ENCODE results near the gene ETS1.

ETS1 gene

GRCh38 chr11:128477278-128477677 lies 110.1 kb downstream of the ETS1 start:
- no peak for DNase-seq (ENCODE audit: extremely low read depth, low read depth)
- H3K4me3 ChIP-seq (replicated peaks; ENCODE audit: low read depth, low read length), result no peak overlapping the region

GRCh38 chr11:128476729-128477128 lies 110.6 kb downstream of the ETS1 start:
- DNase-seq (ENCODE audit: extremely low read depth, low read depth), result no peak
- H3K4me3 ChIP-seq (replicated peaks; ENCODE audit: low read depth, low read length), result no peak overlapping the region
- no peak for TF ChIP-seq CTCF (IDR thresholded peaks at IDR 0.05; ENCODE audit: low read depth, low read length, missing control alignments)

More at GRCh38 chr11:128477278-128477677, 110.1 kb downstream of the ETS1 start:
- TF ChIP-seq CTCF (IDR thresholded peaks at IDR 0.05; ENCODE audit: low read depth, low read length, missing control alignments), result no peak

GRCh38 chr11:128476049-128476448 lies 111.3 kb downstream of the ETS1 start:
- no peak overlapping the region for H3K4me3 ChIP-seq (replicated peaks; ENCODE audit: low read depth, low read length)
- TF ChIP-seq CTCF (IDR thresholded peaks at IDR 0.05; ENCODE audit: low read depth, low read length, missing control alignments), result no peak
- DNase-seq (ENCODE audit: extremely low read depth, low read depth), result no peak

GRCh38 chr11:128474036-128474874 lies 113.1 kb downstream of the ETS1 start:
- TF ChIP-seq CTCF (IDR thresholded peaks at IDR 0.05; ENCODE audit: low read depth, low read length, missing control alignments), result no peak
- no peak for DNase-seq (ENCODE audit: extremely low read depth, low read depth)
- H3K4me3 ChIP-seq (replicated peaks; ENCODE audit: low read depth, low read length), result no peak overlapping the region

- no peak for DNase-seq (ENCODE audit: extremely low read depth, low read depth)
- no peak for TF ChIP-seq CTCF (IDR thresholded peaks at IDR 0.05; ENCODE audit: low read depth, low read length, missing control alignments)
- no peak overlapping the region for H3K4me3 ChIP-seq (replicated peaks; ENCODE audit: low read depth, low read length)
Observed at GRCh38 chr11:128473636-128474035, 113.7 kb downstream of the ETS1 start.

- no peak overlapping the region for H3K4me3 ChIP-seq (replicated peaks; ENCODE audit: low read depth, low read length)
- no peak for TF ChIP-seq CTCF (IDR thresholded peaks at IDR 0.05; ENCODE audit: low read depth, low read length, missing control alignments)
- DNase-seq (ENCODE audit: extremely low read depth, low read depth), result no peak
Observed at GRCh38 chr11:128472128-128473089, 114.9 kb downstream of the ETS1 start.

Measured in HFF-Myc (cell line).